ENCODE measurements around the gene RAPGEF3. TPM values are rescaled to one million over a fixed set of nuclear protein-coding genes. Genes with fewer than 3 reads are reported as not detected.

Gene RAPGEF3
- total and polyA plus RNA-seq, 9 of the 15 experiments (the other 6 are each of a cell fraction or from before 2014, with no cell fraction given) = 0.03 to 0.78 (median 0.37) TPM; not detected in 1

- peak; percentile 58 to 86 (median 68) for TF ChIP-seq CTCF (IDR thresholded peaks at IDR 0.05 in 2 of 3, conservative IDR thresholded peaks at IDR 0.05 in 1 of 3; ENCODE audit: insufficient read depth in 2 of 3, low read depth in 1 of 3, low read length in 3 of 3)
- TF ChIP-seq SAFB2 (IDR thresholded peaks at IDR 0.05; ENCODE audit: borderline replicate concordance, low read depth, low read length, severe bottlenecking) = no peak
- no peak for TF ChIP-seq SIX5 (IDR thresholded peaks at IDR 0.05; ENCODE audit: borderline replicate concordance in 1 of 2, insufficient read depth in 1 of 2, low read depth in 1 of 2, low read length in 2 of 2)
- TF ChIP-seq UBTF (IDR thresholded peaks at IDR 0.05; ENCODE audit: borderline replicate concordance in 1 of 2, low read depth in 2 of 2, low read length in 2 of 2) = peak; percentile 29 to 72; a peak in 3 of 4 replicates
- peak; percentile 91 to 95 for TF ChIP-seq MAZ (CRISPR knock-in tag; conservative IDR thresholded peaks at IDR 0.05 in 1 of 2, IDR thresholded peaks at IDR 0.05 in 1 of 2)
- no peak for TF ChIP-seq HOXB6 (CRISPR knock-in tag; IDR thresholded peaks at IDR 0.05; ENCODE audit: borderline replicate concordance)
- no peak for TF ChIP-seq MXI1 (IDR thresholded peaks at IDR 0.05; ENCODE audit: low read depth, low read length)
- no peak for TF ChIP-seq BMI1 (IDR thresholded peaks at IDR 0.05; ENCODE audit: low read length)
- TF ChIP-seq PHF20 (IDR thresholded peaks at IDR 0.05; ENCODE audit: partially characterized antibody) = peak; percentile 16
- TF ChIP-seq PHTF2 (CRISPR knock-in tag; IDR thresholded peaks at IDR 0.05) = no peak
- peak; percentile 87 for TF ChIP-seq USF1 (CRISPR knock-in tag; IDR thresholded peaks at IDR 0.05)
- TF ChIP-seq TBP (optimal IDR thresholded peaks at IDR 0.05; ENCODE audit: low read depth, low read length) = no peak
- no peak for TF ChIP-seq IRF2 (CRISPR knock-in tag; IDR thresholded peaks at IDR 0.05)
- TF ChIP-seq HNRNPL (IDR thresholded peaks at IDR 0.05; ENCODE audit: low read depth, low read length) = 0 out of 2 replicates have a peak, but pooled peaks have one; percentile 60
- TF ChIP-seq HINFP (tag; conservative IDR thresholded peaks at IDR 0.05; ENCODE audit: low read depth) = no peak
- TF ChIP-seq MCM3 (IDR thresholded peaks at IDR 0.05) = no peak
- TF ChIP-seq SMAD3 (CRISPR knock-in tag; conservative IDR thresholded peaks at IDR 0.05) = no peak
Observed at GRCh38 chr12:47758834-47759690, at the start of gene RAPGEF3 (continued).
